ENCODE data around the gene NMB.

DNA sequence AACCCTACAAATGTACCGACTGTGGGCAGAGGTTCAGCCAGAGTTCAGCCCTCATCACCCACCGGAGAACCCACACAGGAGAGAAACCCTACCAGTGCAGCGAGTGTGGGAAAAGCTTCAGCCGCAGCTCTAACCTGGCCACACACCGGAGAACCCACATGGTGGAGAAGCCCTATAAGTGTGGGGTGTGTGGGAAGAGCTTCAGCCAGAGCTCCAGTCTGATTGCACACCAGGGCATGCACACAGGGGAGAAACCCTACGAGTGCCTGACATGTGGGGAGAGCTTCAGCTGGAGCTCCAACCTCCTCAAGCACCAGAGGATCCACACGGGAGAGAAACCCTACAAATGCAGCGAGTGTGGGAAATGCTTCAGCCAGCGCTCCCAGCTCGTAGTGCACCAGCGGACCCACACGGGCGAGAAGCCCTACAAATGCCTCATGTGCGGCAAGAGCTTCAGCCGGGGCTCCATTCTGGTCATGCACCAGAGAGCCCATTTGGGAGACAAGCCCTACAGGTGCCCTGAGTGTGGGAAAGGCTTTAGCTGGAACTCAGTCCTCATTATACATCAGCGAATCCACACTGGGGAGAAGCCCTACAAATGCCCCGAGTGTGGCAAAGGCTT is 36.5 kb downstream of the NMB start:
- no peak for TF ChIP-seq ZFP30 (CRISPR knock-in tag; IDR thresholded peaks at IDR 0.05)
- TF ChIP-seq, protein P1, sequence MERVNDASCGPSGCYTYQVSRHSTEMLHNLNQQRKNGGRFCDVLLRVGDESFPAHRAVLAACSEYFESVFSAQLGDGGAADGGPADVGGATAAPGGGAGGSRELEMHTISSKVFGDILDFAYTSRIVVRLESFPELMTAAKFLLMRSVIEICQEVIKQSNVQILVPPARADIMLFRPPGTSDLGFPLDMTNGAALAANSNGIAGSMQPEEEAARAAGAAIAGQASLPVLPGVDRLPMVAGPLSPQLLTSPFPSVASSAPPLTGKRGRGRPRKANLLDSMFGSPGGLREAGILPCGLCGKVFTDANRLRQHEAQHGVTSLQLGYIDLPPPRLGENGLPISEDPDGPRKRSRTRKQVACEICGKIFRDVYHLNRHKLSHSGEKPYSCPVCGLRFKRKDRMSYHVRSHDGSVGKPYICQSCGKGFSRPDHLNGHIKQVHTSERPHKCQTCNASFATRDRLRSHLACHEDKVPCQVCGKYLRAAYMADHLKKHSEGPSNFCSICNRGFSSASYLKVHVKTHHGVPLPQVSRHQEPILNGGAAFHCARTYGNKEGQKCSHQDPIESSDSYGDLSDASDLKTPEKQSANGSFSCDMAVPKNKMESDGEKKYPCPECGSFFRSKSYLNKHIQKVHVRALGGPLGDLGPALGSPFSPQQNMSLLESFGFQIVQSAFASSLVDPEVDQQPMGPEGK (CRISPR knock-in tag; IDR thresholded peaks at IDR 0.05; ENCODE audit: borderline replicate concordance), result no peak
